Stimulated activated naive CD8-positive, alpha-beta T cell treated with anti-CD3 and anti-CD28 coated beads, Interleukin-15, amount 100 ng/mL, for 72 hours (primary cell): Measurements from ENCODE around the gene SMC4.
A peak's percentile ranks its signal among the peaks of the same experiment; 100 is the strongest.

ENCODE experiments used
- ATAC-seq: fragments of 150-1000 bp; cut with Tn5 transposase; 2 replicates; pipeline ENCODE4 v1.10.0; 2021; ENCODE audit warnings: mild to moderate bottlenecking, moderate library complexity
- DNase-seq, 2 donors: peaks; one replicate each; pipeline ENCODE4 v3.0.0; 2021 to 2022
- H3K27ac Mint-ChIP-seq, 2 donors: one replicate each; pipeline ENCODE4 v1.8.0; 2022; ENCODE audit warnings: mild to moderate bottlenecking in 2 of 2, mixed read lengths in 2 of 2, moderate library complexity in 2 of 2
- H3K27me3 Mint-ChIP-seq: one replicate; pipeline ENCODE4 v1.8.0; 2022; ENCODE audit warnings: mixed read lengths
- H3K4me1 Mint-ChIP-seq: one replicate; pipeline ENCODE4 v1.8.0; 2022; ENCODE audit warnings: mild to moderate bottlenecking, mixed read lengths
- H3K4me3 Mint-ChIP-seq, 2 donors: one replicate each; pipeline ENCODE4 v1.8.0; 2022; ENCODE audit warnings: mild to moderate bottlenecking in 2 of 2, mixed read lengths in 2 of 2, moderate library complexity in 1 of 2
- H3K9me3 Mint-ChIP-seq, 2 donors: one replicate each; pipeline ENCODE4 v1.8.0; 2022; ENCODE audit warnings: mixed read lengths in 2 of 2

SMC4 gene

DNA sequence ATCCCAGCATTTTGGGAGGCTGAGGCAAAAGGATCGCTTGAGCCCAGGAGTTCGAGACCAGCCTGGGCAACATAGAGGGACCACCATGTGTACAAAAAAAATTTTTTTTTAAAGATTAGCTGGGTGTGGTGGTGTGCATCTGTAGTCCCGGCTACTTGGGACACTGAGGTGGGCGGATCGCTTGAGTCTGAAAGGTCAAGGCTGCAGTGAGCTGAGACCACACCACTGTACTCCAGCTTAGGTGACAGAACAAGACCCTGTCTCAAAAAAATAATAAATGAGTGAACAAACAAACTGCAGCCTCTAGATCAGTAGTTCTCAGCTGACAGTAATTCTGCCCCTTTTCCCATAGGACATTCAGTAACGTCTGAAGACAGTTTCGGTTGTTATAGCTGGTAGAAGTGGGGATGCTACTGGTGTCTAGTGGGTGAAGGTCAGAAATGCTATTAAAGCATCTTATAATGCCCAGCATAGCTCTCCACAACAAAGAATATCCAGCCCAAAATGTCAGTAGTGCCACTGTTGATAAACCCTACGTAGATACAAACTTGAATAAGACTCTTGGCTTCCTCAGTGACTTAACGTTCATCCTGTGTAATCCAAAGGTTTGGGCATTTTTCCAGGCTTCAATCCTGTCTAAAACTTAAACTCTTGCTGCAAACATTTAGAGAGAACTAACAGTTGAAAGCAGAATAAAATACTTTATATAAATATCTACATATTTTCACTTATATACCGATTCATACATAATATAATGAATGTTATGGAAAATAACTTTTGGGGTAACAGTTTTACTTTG, 10.6 kb downstream of the SMC4 start:
- no peak for DNase-seq

DNA sequence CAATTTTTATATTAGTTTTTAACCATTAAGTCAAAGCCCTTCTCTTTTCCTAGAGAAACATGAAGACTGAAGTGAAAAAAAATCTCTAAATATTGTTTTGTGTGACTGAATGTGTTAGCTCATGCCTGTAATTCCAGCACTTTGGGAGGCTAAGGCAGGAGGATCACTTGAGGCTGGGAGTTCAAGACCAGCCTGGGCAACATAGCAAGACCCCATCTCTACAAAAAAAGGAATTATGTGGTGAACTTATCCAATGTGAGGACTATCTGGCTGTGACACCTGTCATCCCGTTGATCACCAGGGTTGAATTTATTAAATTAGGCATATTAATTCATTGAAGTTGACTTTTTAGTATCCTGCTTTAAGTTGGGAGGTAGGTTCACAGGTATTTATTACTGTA, 13.0 kb downstream of the SMC4 start:
- no peak overlapping the region for H3K4me3 Mint-ChIP-seq
- no peak for DNase-seq
- no peak for ATAC-seq
- H3K9me3 Mint-ChIP-seq: no peaks in the 10 kb centered on the region
- no peaks in the 10 kb centered on the region for H3K4me1 Mint-ChIP-seq
- no peaks in the 10 kb centered on the region for H3K27me3 Mint-ChIP-seq
- H3K27ac Mint-ChIP-seq: no peak overlapping the region

More for the DNA sequence above, 10.6 kb downstream of the SMC4 start:
- no peak overlapping the region for H3K4me3 Mint-ChIP-seq
- H3K27me3 Mint-ChIP-seq: no peaks in the 10 kb centered on the region
- H3K27ac Mint-ChIP-seq: no peak overlapping the region
- no peaks in the 10 kb centered on the region for H3K9me3 Mint-ChIP-seq
- peaks cover under 1% of the 10 kb centered on the region for H3K4me1 Mint-ChIP-seq
- no peak for ATAC-seq

DNA sequence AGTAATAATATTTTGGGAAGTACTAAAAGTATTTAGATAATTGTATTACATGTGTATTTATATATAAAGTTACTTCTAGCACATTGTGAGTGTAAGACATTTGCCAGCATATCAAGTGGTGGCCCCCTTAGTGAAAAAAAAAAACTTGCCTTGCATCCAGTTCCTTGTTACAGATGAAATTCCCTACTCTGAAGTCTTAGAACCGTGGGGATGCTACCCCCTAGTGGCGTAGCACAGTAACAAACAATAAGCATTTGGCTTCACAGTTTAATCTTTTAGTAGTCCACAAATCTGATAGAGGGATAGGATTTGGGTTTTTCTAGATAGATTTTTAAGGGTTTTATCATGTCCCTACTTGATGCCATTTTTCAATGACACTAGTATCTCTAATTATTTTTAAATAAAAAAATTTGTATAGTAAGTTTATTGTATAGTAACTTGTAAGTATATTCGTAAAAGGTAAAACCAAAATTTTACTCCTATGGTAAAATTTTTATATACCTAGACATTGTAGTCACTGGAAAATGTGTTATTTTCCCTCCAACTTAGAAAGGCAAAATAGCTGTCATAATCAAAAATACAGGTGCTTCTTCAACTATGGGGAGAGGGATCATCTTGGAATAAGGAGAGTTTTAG, 14.3 kb downstream of the SMC4 start:
- ATAC-seq (peak; percentile 64), DNase-seq (peak; percentile 42 to 52)
- Mint-ChIP-seq H3K9me3 (no peaks in the 10 kb centered on the region), H3K27ac (peak overlapping the region in 1 of 2 donors; percentile 19), H3K4me3 (no peak overlapping the region), H3K27me3 (no peaks in the 10 kb centered on the region), H3K4me1 (no peaks in the 10 kb centered on the region)

DNA sequence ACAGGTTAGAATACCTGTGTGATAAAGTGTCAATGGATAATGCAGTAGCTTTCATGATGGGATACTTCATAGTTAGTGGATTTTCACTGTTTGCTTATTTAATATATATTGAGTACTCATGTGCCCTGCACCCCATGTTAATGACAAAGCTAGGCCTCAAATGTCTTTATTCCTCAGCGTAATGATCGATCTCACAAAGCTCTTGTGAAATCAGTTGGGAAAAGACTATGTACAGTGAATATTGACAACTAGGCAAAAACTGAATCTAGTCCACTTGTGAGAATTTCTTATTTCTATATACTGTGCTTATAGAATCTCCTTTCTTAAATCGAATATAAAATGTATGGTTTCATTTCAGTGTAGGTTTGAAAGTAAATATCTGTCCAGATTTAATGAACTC, 17.9 kb downstream of the SMC4 start:
- Mint-ChIP-seq H3K4me1 (no peaks in the 10 kb centered on the region), H3K27me3 (no peaks in the 10 kb centered on the region), H3K27ac (peak overlapping the region in 1 of 2 donors; percentile 49), H3K9me3 (no peaks in the 10 kb centered on the region), H3K4me3 (no peak overlapping the region)
- DNase-seq: no peak
- ATAC-seq: no peak

DNA sequence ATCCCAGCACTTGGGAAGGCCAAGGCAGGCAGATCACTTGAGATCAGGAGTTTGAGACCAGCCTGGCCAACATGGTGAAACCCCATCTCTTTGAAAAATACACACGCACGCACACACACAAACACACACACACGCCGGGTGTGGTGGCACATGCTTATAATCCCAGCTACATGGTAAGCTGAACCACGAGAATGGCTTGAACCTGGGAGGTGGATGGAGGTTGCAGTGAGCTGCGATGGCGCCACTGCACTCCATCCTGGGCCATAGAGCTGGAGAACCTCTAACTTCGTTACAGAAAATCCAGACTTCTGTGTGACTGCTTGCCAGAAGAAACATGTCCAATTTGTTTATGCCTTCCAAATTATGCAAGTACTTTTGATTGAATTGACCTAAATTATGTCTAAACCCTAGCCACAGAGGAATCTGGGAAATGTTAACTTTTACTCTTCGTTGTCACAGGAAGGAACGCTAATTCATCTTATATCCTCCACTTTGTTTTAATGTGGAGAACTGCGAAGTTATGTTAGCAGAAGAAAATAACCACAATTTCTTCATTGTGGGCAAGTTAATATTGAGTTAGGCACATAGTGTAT, 28.5 kb downstream of the SMC4 start:
- DNase-seq (no peak), ATAC-seq (no peak)
- H3K27me3 Mint-ChIP-seq: no peaks in the 10 kb centered on the region
- H3K4me3 Mint-ChIP-seq: no peak overlapping the region
- H3K9me3 Mint-ChIP-seq: no peaks in the 10 kb centered on the region
- H3K4me1 Mint-ChIP-seq: no peaks in the 10 kb centered on the region
- H3K27ac Mint-ChIP-seq: no peak overlapping the region

DNA sequence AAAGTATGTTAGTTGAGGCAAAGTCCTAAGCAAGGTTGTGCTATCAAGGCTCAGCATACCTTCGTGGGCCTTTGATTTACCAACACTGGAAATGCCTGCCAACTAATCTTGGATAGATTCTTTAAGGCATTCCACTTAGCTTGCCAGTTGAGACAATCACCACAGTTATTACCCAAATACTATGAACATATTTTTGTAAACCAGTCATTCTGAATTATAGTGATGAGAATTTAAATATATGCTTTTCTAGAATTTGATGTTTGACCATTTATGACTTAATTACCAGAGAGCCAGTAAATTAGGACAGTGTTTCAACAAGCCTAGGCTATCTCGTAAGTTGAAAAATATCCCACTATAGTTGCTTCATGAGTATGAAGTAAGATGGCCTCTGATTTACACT, 34.6 kb downstream of the SMC4 start:
- no peak overlapping the region for H3K27ac Mint-ChIP-seq

DNA sequence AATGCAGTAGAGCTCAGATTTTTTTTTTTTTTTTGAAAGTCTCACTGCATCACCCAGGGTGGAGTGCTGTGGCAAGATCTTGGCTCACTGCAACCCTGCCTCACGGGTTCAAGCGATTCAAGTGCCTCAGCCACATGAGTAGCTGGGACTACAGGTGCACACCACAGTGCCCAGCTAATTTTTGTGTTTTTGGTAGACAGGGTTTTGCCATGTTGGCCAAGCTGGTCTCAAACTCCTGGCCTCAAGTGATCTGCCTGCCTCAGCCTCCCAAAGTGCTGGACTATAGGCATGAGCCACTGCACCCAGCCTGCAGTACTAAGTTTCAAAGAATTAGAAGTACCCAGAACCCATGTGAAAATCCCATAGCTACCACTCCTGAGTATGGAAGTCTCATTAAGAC, 35.6 kb downstream of the SMC4 start:
- no peaks in the 10 kb centered on the region for H3K27me3 Mint-ChIP-seq
- ATAC-seq: no peak
- DNase-seq: no peak
- no peak overlapping the region for H3K27ac Mint-ChIP-seq
- no peak overlapping the region for H3K4me3 Mint-ChIP-seq
- peaks cover 0 to 4% of the 10 kb centered on the region in 2 donors for H3K9me3 Mint-ChIP-seq
- peaks cover 23% of the 10 kb centered on the region for H3K4me1 Mint-ChIP-seq

More for the DNA sequence above, 34.6 kb downstream of the SMC4 start:
- no peaks in the 10 kb centered on the region for H3K27me3 Mint-ChIP-seq
- H3K4me3 Mint-ChIP-seq: no peak overlapping the region
- DNase-seq (no peak), ATAC-seq (no peak)
- peaks cover 17% of the 10 kb centered on the region for H3K4me1 Mint-ChIP-seq
- no peaks in the 10 kb centered on the region for H3K9me3 Mint-ChIP-seq

DNA sequence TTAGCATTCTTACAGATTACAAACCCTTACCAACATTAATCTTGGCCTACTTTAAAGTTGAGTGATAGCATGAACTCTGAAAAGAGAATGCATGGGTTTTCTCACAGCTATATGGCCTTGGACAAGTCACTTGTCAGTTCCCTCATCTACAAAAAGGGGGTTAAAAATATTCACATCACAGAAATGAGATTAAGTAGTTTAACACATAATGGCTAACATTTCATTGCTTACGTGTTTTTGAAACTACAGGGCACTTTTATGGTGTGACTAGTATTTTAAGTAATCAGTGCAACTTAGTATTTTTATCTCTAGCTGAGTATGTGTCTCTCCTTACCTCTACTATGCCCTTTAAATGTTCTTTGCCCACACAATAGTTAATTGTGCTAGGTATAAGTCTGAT, 36.3 kb downstream of the SMC4 start:
- peaks cover 28% of the 10 kb centered on the region for H3K4me1 Mint-ChIP-seq
- ATAC-seq: no peak
- H3K27me3 Mint-ChIP-seq: no peaks in the 10 kb centered on the region
- no peak for DNase-seq
- no peak overlapping the region for H3K4me3 Mint-ChIP-seq
- no peak overlapping the region for H3K27ac Mint-ChIP-seq
- peaks cover 0 to 4% of the 10 kb centered on the region in 2 donors for H3K9me3 Mint-ChIP-seq

DNA sequence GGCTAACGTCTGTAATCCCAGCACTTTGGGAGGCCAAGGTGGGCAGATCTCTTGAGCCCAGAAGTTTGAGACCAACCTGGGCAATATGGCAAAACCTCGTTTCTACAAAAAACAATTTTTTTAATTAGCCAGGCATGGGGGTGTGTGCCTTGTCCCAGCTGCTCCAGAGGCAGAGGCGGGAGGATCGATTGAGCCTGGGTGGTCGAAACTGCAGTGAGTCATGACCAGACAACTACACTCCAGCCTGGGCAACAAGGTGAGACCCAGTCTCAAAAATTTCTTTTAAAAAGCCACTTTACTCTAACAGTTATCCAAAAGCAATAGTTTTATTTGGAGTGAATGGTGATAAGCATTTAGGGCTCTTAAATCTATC, 37.6 kb downstream of the SMC4 start:
- no peak overlapping the region for H3K4me3 Mint-ChIP-seq
- peak; percentile 48 for ATAC-seq
- H3K27me3 Mint-ChIP-seq: no peaks in the 10 kb centered on the region
- no peak overlapping the region for H3K27ac Mint-ChIP-seq
- H3K4me1 Mint-ChIP-seq: peaks cover 35% of the 10 kb centered on the region
- H3K9me3 Mint-ChIP-seq: peaks cover 0 to 4% of the 10 kb centered on the region in 2 donors
- no peak for DNase-seq

DNA sequence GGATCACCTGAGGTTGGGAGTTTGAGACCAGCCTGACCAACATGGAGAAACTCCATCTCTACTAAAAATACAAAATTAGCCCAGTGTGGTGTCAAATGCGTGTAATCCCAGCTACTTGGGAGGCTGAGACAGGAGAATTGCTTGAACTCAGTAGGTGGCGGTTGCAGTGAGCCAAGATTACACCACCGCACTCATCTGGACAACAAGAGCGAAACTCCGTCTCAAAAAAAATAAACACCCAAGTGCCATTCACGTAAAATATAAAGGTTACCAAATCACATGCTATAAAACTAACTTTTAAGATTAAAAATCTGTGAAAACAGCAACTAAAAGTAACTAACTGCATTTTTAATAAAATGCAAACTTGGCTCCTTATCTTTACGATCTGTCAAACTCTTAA, 41.2 kb downstream of the SMC4 start:
- H3K4me3 Mint-ChIP-seq: no peak overlapping the region
- no peaks in the 10 kb centered on the region for H3K27me3 Mint-ChIP-seq
- peaks cover 49% of the 10 kb centered on the region for H3K4me1 Mint-ChIP-seq
- peaks cover 0 to 4% of the 10 kb centered on the region in 2 donors for H3K9me3 Mint-ChIP-seq
- H3K27ac Mint-ChIP-seq: no peak overlapping the region
- DNase-seq (no peak), ATAC-seq (no peak)

DNA sequence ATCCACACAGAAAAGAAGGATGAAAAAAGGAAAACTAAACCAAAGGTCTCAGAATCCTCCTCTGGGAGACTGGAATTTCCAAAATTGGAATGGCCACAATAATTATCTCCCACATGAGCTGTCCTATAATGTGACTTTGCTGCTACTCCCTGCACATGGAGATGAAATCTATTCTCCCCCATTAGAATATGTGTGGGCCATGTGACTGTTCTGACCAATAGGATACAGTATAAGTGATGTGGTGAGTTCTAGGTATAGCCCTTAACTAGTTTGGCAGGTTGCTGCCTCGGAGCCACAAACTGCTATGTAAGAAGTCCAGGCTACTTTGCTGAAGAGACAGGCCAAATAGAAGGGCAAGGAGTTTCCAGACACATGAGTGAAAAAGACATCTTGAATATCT, 45.0 kb downstream of the SMC4 start:
- ATAC-seq (no peak), DNase-seq (no peak)
- Mint-ChIP-seq H3K27me3 (no peaks in the 10 kb centered on the region), H3K9me3 (peaks cover 0 to 4% of the 10 kb centered on the region in 2 donors), H3K4me3 (no peak overlapping the region), H3K27ac (no peak overlapping the region), H3K4me1 (peaks cover 45% of the 10 kb centered on the region)

DNA sequence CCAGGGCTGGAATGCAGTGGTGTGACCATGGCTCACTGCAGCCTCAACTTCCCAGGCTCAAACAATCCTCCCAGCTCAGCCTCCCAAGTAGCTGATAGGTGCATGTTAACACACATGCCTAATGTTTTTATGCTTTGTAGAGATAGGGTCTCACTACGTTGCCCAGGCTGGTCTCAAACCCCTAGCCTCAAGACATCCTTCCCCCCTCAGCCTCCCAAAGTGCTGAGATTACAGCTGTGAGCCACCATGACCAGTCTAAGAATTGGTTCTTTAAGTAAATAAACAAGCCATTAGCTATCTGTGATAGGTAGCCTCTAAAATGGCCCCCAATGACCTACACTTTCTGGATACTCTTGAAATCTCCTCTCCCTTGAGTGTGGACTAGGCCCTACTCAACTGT, 46.4 kb downstream of the SMC4 start:
- no peaks in the 10 kb centered on the region for H3K9me3 Mint-ChIP-seq
- H3K27me3 Mint-ChIP-seq: no peaks in the 10 kb centered on the region
- no peak overlapping the region for H3K4me3 Mint-ChIP-seq
- no peak overlapping the region for H3K27ac Mint-ChIP-seq
- ATAC-seq: no peak
- peaks cover 47% of the 10 kb centered on the region for H3K4me1 Mint-ChIP-seq
- no peak for DNase-seq

DNA sequence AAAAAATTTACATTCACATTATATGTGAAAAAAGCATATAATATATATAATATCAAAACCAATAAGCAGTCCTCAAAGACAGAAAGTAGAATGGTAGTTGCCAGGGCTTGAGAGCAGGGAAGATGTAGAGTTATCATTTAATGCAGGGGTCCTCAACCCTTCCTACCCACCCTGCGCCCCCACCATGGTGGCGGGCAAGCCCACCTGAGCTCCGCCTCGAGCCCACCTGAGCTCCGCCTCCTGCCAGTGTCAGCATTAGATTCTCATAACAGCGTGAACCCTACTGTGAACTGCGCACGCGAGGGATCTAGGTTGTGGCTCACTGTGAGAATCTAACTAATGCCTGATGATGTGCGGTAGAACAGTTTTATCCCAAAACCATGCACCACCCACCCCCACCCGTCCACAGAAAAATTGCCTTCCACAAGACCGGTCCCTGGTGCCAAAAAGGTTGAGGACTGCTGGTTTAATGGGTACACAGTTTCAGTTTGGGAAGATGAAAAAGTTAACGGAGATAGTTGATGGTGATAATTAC, 47.1 kb downstream of the SMC4 start:
- Mint-ChIP-seq H3K4me1 (peaks cover 45% of the 10 kb centered on the region), H3K9me3 (no peaks in the 10 kb centered on the region), H3K4me3 (no peak overlapping the region), H3K27ac (no peak overlapping the region), H3K27me3 (no peaks in the 10 kb centered on the region)
- DNase-seq (no peak), ATAC-seq (no peak)

DNA sequence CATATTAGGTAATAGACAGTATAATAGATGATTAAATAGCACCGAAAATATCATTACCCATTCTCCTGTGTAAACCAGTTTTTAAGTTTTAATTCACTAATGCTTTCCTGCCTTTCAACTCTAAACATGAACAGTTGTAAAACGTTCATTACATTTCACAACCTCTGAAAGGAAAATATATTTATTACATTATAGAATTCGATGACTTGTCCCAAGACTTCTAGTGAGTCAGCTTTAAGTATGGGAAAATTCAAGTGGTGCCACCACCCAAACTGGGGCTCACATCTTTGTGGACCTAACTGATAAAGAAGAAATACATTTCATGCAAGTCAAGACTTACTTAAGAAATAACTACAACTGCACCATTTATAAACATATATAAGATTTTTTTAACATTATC, 48.1 kb downstream of the SMC4 start:
- no peaks in the 10 kb centered on the region for H3K9me3 Mint-ChIP-seq
- H3K27ac Mint-ChIP-seq: no peak overlapping the region
- ATAC-seq (no peak), DNase-seq (no peak)
- H3K4me3 Mint-ChIP-seq: peak overlapping the region in 1 of 2 donors; percentile 99
- peaks cover 37% of the 10 kb centered on the region for H3K4me1 Mint-ChIP-seq
- no peaks in the 10 kb centered on the region for H3K27me3 Mint-ChIP-seq

DNA sequence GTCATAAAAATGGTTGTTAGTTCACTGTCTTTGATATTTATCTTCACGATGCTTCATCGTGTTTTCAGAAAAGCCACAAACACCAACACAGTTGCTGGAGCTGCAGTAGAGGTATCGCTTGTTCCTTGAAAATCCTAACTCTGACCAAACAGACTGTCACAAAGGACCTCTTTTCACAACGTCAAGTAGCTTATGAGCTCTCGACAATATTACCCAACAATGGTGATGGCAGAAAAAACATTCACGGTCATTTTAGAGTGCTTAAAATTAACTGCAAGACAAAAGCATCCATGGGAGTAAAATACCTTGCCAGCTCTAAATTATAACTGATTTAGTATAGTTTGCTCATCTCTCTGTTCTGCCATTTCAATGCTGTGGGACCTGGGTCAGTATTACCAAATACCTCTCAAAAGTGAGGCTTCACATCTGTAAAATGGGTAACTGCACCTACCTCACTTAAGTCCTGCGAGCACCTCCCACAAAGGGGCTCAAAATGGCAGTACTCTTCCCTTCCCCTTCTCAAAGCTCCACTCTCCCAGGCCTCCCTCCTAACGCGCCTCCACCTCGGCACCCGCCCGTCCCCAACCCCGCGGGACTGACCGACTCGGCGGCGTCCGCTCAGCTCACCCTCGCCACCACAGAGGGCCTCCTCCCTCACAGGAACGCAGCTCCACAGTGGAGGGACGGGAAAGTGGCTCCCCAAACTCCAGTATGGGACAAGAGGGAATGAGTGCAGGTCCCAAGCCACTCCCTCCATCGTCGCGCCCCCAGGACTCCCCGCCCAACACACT, 49.6 kb downstream of the SMC4 start:
- peak overlapping the region; percentile 98 to 99 for H3K27ac Mint-ChIP-seq
- DNase-seq: no peak

More for the DNA sequence above, 49.6 kb downstream of the SMC4 start:
- Mint-ChIP-seq H3K4me3 (peak overlapping the region; percentile 99 to 100), H3K4me1 (peaks cover 37% of the 10 kb centered on the region), H3K9me3 (no peaks in the 10 kb centered on the region), H3K27me3 (no peaks in the 10 kb centered on the region)
- ATAC-seq: peak; percentile 61
